Endothelial cell of umbilical vein (primary cell): ENCODE measurements around the gene GLDC. TPM values are rescaled to one million over a fixed set of nuclear protein-coding genes. Genes with fewer than 3 reads are reported as not detected.
A peak's percentile ranks its signal among the peaks of the same experiment; 100 is the strongest.

Source experiments
- BruUV-seq: library from RNA; stranded (reverse); fragments of 400-500 nt; replicated peaks from 2 replicates; lab custom pipeline; 2021; lab: Mats Ljungman, UMichigan
- CTCF ChIA-PET: fragments of 300-600, 350-600 bp; sonication (Branson Sonifier 250); formaldehyde crosslinking; loops from one replicate; lab custom pipeline; 2021; ENCODE audit warnings: antibody characterized with exemption, inconsistent platforms; lab: Charles Lee
- POLR2A ChIA-PET: fragments of 300-600, 350-600 bp; sonication (Branson Sonifier 250); formaldehyde crosslinking; loops from one replicate; lab custom pipeline; 2021; ENCODE audit warnings: antibody characterized with exemption, inconsistent platforms; lab: Charles Lee
- DNase-seq: peaks from one replicate; pipeline ENCODE4 v3.0.0-alpha.2; 2011; ENCODE audit warnings: low read depth, low spot score
- FAIRE-seq: peaks from 2 replicates; lab custom pipeline; 2011; peaks lifted over from hg19 to GRCh38; lab: Jason Lieb, UNC
- H2AFZ ChIP-seq: 2 replicates; pipeline ENCODE4 v1.6.0; 2012; ENCODE audit warnings: low read depth, low read length, control low read depth, inconsistent platforms
- H3K27ac ChIP-seq: 2 replicates; pipeline ENCODE4 v1.5.1; 2011; ENCODE audit warnings: low read depth, mild to moderate bottlenecking, control low read depth, low read length, moderate library complexity; ENCODE audit not compliant: insufficient read depth
- H3K27me3 ChIP-seq, 2 experiments: 2 replicates each; pipeline versions ENCODE4 v1.6.0 to v1.6.1; 2011; ENCODE audit warnings: low read length in 2 of 2, mixed read lengths in 1 of 2; ENCODE audit not compliant: control insufficient read depth in 2 of 2, insufficient read depth in 2 of 2
- H3K36me3 ChIP-seq, 2 experiments: 2 replicates in 1 of 2; 3 replicates in 1 of 2; pipeline ENCODE4 v1.5.1; 2011; ENCODE audit warnings: low read length in 2 of 2, mild to moderate bottlenecking in 1 of 2, moderate library complexity in 1 of 2; ENCODE audit not compliant: control insufficient read depth in 2 of 2, insufficient read depth in 2 of 2; ENCODE audit errors: extremely low read depth in 1 of 2
- H3K4me1 ChIP-seq: 3 replicates; pipeline ENCODE4 v1.5.1; 2011; ENCODE audit warnings: mild to moderate bottlenecking, low read length; ENCODE audit not compliant: control insufficient read depth, insufficient read depth; ENCODE audit errors: extremely low read depth
- H3K4me2 ChIP-seq: 2 replicates; pipeline ENCODE4 v1.6.1; 2011; ENCODE audit warnings: low read length, control low read depth, mixed read lengths; ENCODE audit not compliant: insufficient read depth
- H3K4me3 ChIP-seq, 3 experiments: fragments of 200-600 bp in 1 of 3; sonication (generic), shearing (Covaris generic) in 1 of 3; replicated peaks in 1 of 3; 2 replicates each; pipeline ENCODE4 v1.5.1; 2011 to 2016; ENCODE audit warnings: control low read depth in 3 of 3, low read length in 3 of 3, mild to moderate bottlenecking in 2 of 3, inconsistent platforms in 1 of 3, low read depth in 1 of 3, moderate library complexity in 1 of 3; ENCODE audit not compliant: insufficient read depth in 1 of 3
- H3K79me2 ChIP-seq: 2 replicates; pipeline ENCODE4 v1.6.0; 2012; ENCODE audit warnings: low read length, inconsistent platforms; ENCODE audit not compliant: control insufficient read depth, insufficient read depth
- H3K9ac ChIP-seq: replicated peaks from 2 replicates; pipeline ENCODE3; 2011; ENCODE audit warnings: low read length, control low read depth; ENCODE audit not compliant: insufficient read depth; ENCODE audit errors: extremely low read depth
- H3K9me1 ChIP-seq: replicated peaks from 3 replicates; pipeline ENCODE4 v1.6.0; 2011; ENCODE audit warnings: mild to moderate bottlenecking, low read length; ENCODE audit not compliant: control insufficient read depth, insufficient read depth; ENCODE audit errors: extremely low read depth
- H3K9me3 ChIP-seq: replicated peaks from 2 replicates; pipeline ENCODE4 v1.5.1; 2012; ENCODE audit warnings: low read length, inconsistent platforms; ENCODE audit not compliant: control insufficient read depth, insufficient read depth
- H4K20me1 ChIP-seq: replicated peaks from 2 replicates; pipeline ENCODE3; 2011; ENCODE audit warnings: mild to moderate bottlenecking, low read length; ENCODE audit not compliant: control insufficient read depth, insufficient read depth; ENCODE audit errors: extremely low read depth
- EZH2 ChIP-seq: IDR thresholded peaks from 2 replicates; pipeline ENCODE4 v1.6.1; 2012; ENCODE audit warnings: borderline replicate concordance, low read depth, mild to moderate bottlenecking, moderate library complexity, low read length, inconsistent platforms; ENCODE audit not compliant: severe bottlenecking
- FOS ChIP-seq: IDR thresholded peaks from 2 replicates; pipeline ENCODE4 v1.6.1; 2011; ENCODE audit warnings: mild to moderate bottlenecking, low read length, moderate library complexity, borderline replicate concordance; ENCODE audit not compliant: insufficient read depth
- GATA2 ChIP-seq: IDR thresholded peaks from 2 replicates; pipeline ENCODE4 v1.7.0; 2011; ENCODE audit warnings: low read depth, mild to moderate bottlenecking, moderate library complexity, mixed read lengths, low read length; ENCODE audit not compliant: insufficient read length, insufficient read depth
- JUN ChIP-seq: IDR thresholded peaks from 2 replicates; pipeline ENCODE4 v1.6.1; 2011; ENCODE audit warnings: borderline replicate concordance, low read depth; ENCODE audit not compliant: insufficient read length, insufficient read depth
- MYC ChIP-seq: IDR thresholded peaks from one replicate; pipeline ENCODE4 v1.6.1; 2011; ENCODE audit warnings: mild to moderate bottlenecking, low read depth, low read length
- POLR2A ChIP-seq: IDR thresholded peaks from 2 replicates; pipeline ENCODE4 v1.6.1; 2012; ENCODE audit warnings: low read depth, mild to moderate bottlenecking, control low read depth, low read length
- POLR2AphosphoS5 ChIP-seq: IDR thresholded peaks from 2 replicates; pipeline ENCODE4 v1.6.1; 2012; ENCODE audit warnings: low read depth, mild to moderate bottlenecking, control low read depth, low read length, moderate library complexity; ENCODE audit not compliant: insufficient read depth
- dilution Hi-C: fragments of 300-500 bp; cut with MboI; formaldehyde crosslinking; loops from one replicate; pipeline ENCODE4 v1.15.0; 2019; ENCODE audit warnings: low sequenced_read_pairs; ENCODE audit not compliant: extremely low pct_ligation_motif_present
- intact Hi-C: fragments of 100-400 bp; cut with micrococcal nuclease; formaldehyde crosslinking; loops from one replicate; pipeline ENCODE4 v1.10.0; 2022
- polyA plus RNA-seq, 4 experiments: library from polyadenylated mRNA; depleted of rRNA in 3 of 4; stranded (reverse) in 3 of 4; unstranded in 1 of 4; fragments of >200 nt; gene quantifications; 2 replicates each; pipeline versions ENCODE4 v1.2.1 to v1.2.3, GENCODE V29; 2011 to 2012; ENCODE audit warnings: missing spikeins in 1 of 4
- total RNA-seq: library from RNA; stranded (reverse); gene quantifications from 2 replicates; pipeline ENCODE4 v1.2.3, GENCODE V29; 2021
- TF ChIP-seq, protein P1 (sequence below), 2 donors: IDR thresholded peaks; 1 replicate in 1 of 2; 2 replicates in 1 of 2; pipeline ENCODE4 v1.5.1; 2011; ENCODE audit warnings: low read length in 2 of 2, mild to moderate bottlenecking in 2 of 2, moderate library complexity in 2 of 2, control low read depth in 1 of 2, inconsistent platforms in 1 of 2, low read depth in 1 of 2; ENCODE audit not compliant: insufficient read depth in 1 of 2; ENCODE audit errors: extremely low read depth in 1 of 2
- TF ChIP-seq, protein P2 (sequence below): IDR thresholded peaks from 2 replicates; pipeline ENCODE4 v1.6.1; 2011; ENCODE audit not compliant: insufficient read depth, insufficient read length

Gene GLDC
- total and polyA plus RNA-seq, 2 donors (not counting 3 experiments of a cell fraction or from before 2014, with no cell fraction given), result 1.8 to 2.6 TPM

- CTCF ChIA-PET, result interaction anchor here (4.7 kb wide), 1 partner anchor 13 kb away, joined by 23 read pairs; no protein-coding TSS in a partner anchor
These were observed 80.2 kb downstream of the GLDC start for GRCh38 chr9:6565312-6565711.

DNA sequence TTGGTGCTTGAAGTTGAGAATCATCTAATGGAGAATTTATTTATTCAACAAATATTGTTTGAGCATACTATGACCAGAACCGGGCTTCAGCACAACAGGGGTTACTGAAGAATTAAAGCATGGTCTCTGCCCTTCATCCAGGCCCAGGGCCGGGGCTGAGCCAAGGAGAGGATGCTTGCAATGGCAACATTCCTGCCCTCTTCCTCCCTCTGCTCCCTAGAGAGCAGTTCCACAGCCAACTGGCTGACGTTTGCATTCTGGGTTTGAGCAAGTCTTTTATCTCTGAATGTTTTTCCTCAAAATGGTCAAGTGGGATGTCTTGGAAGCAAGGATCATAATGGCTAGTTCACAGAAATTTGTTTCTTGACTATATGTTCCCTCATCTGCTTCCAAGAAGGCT is 80.7 kb downstream of the GLDC start:
- Histone ChIP-seq H3K9me1 (no peaks in the 10 kb centered on the region), H3K9me3 (no peaks in the 10 kb centered on the region), H3K27me3 (no peaks in the 10 kb centered on the region), H3K4me3 (no peak overlapping the region), H3K4me1 (peaks cover 59% of the 10 kb centered on the region), H3K27ac (peak overlapping the region; percentile 99), H3K9ac (peak overlapping the region; percentile 52), H3K79me2 (no peaks in the 10 kb centered on the region), H3K36me3 (no peaks in the 10 kb centered on the region), H3K4me2 (no peak overlapping the region), H4K20me1 (no peaks in the 10 kb centered on the region), H2AFZ (no peak overlapping the region)
- BruUV-seq, result no TSS peak
- FAIRE-seq, result no peak
- no peak for TF ChIP-seq JUN
- TF ChIP-seq, protein P1, sequence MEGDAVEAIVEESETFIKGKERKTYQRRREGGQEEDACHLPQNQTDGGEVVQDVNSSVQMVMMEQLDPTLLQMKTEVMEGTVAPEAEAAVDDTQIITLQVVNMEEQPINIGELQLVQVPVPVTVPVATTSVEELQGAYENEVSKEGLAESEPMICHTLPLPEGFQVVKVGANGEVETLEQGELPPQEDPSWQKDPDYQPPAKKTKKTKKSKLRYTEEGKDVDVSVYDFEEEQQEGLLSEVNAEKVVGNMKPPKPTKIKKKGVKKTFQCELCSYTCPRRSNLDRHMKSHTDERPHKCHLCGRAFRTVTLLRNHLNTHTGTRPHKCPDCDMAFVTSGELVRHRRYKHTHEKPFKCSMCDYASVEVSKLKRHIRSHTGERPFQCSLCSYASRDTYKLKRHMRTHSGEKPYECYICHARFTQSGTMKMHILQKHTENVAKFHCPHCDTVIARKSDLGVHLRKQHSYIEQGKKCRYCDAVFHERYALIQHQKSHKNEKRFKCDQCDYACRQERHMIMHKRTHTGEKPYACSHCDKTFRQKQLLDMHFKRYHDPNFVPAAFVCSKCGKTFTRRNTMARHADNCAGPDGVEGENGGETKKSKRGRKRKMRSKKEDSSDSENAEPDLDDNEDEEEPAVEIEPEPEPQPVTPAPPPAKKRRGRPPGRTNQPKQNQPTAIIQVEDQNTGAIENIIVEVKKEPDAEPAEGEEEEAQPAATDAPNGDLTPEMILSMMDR (IDR thresholded peaks at IDR 0.05; ENCODE audit: extremely low read depth in 1 of 2, insufficient read depth in 1 of 2, low read depth in 1 of 2, low read length in 2 of 2), result no peak
- TF ChIP-seq EZH2, result no peak
- TF ChIP-seq POLR2AphosphoS5, result no peak
- no peak for TF ChIP-seq MYC
- TF ChIP-seq GATA2, result no peak
- no peak for TF ChIP-seq FOS
- TF ChIP-seq POLR2A, result no peak
- TF ChIP-seq, protein P2, sequence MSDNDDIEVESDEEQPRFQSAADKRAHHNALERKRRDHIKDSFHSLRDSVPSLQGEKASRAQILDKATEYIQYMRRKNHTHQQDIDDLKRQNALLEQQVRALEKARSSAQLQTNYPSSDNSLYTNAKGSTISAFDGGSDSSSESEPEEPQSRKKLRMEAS, result no peak
- dilution Hi-C loops (no loop called here), intact Hi-C loops (loop anchor here (5.0 to 10.0 kb wide), 2 partner anchors 133 to 560 kb away; a partner anchor contains a TSS)
- DNase-seq, result no peak
- CTCF ChIA-PET, result interaction anchor here (4.7 kb wide), 1 partner anchor 12 kb away, joined by 23 read pairs; no protein-coding TSS in a partner anchor
- POLR2A ChIA-PET, result interaction anchor here (0.5 kb wide), 1 partner anchor 556 kb away, joined by 4 read pairs; a partner anchor contains a TSS

More at GRCh38 chr9:6565312-6565711, 80.2 kb downstream of the GLDC start:
- H3K4me3 ChIP-seq, result no peak overlapping the region
- no TSS peak for BruUV-seq
- no peak for FAIRE-seq
- no peaks in the 10 kb centered on the region for H3K36me3 ChIP-seq
- H3K4me1 ChIP-seq, result peaks cover 59% of the 10 kb centered on the region
- POLR2A ChIA-PET, result interaction anchor here (0.5 kb wide), 1 partner anchor 557 kb away, joined by 4 read pairs; a partner anchor contains a TSS
- H3K27ac ChIP-seq, result peak overlapping the region; percentile 99
- no peaks in the 10 kb centered on the region for H4K20me1 ChIP-seq
- no peak overlapping the region for H2AFZ ChIP-seq
- no peaks in the 10 kb centered on the region for H3K9me1 ChIP-seq
- intact Hi-C loops, result loop anchor here (5.0 to 10.0 kb wide), 2 partner anchors 133 to 561 kb away; a partner anchor contains a TSS
- no peaks in the 10 kb centered on the region for H3K27me3 ChIP-seq
- TF ChIP-seq, protein P1 (IDR thresholded peaks at IDR 0.05; ENCODE audit: extremely low read depth in 1 of 2, insufficient read depth in 1 of 2, low read depth in 1 of 2, low read length in 2 of 2), result no peak
- TF ChIP-seq GATA2 (no peak), POLR2AphosphoS5 (peak; percentile 29)
- no peaks in the 10 kb centered on the region for H3K9me3 ChIP-seq
- no peak overlapping the region for H3K4me2 ChIP-seq
- peak overlapping the region; percentile 52 for H3K9ac ChIP-seq
- DNase-seq, result peak; percentile 24
- H3K79me2 ChIP-seq, result no peaks in the 10 kb centered on the region
- dilution Hi-C loops, result no loop called here
